ENCODE measurements around the gene OLA1.

OLA1 gene

DNA sequence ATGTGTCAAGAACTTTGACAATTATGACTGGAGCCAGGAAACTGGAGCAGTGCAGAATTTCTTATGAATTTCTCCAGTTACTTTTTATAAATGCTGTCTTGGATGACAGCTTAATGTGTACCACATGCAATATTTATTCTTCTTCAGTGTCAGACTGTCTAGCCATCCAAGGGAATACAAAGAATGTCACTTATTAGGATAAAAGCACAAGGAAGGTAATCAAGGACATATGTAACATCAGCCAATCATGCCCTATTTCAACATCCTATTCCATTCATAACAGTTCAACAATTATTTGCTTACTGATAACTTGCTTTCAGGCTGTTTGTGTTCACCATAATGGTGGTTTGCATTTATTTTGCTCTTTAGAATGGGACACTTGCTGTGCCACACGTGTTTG, 139.8 kb downstream of the OLA1 start:
- DNase-seq, result no peak

DNA sequence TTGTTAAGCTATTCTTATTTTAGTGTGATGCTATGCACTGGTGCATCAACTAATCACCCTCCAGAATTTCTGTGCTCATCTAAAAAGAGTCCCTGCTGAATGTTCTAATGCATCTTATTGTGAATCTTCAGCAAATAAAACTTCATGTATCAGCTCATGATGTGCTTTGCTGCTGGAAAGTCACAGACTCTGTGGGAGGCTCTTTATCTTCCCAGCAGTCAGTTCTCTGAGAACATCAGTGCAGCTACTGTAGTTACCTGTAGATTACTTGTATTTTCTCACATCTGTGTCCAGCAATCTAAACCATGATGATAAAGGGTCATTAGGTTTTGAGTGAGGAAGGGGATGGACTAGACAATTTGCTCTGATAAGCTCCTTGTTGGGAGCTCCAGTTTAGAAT, 141.6 kb downstream of the OLA1 start:
- DNase-seq, result no peak

DNA sequence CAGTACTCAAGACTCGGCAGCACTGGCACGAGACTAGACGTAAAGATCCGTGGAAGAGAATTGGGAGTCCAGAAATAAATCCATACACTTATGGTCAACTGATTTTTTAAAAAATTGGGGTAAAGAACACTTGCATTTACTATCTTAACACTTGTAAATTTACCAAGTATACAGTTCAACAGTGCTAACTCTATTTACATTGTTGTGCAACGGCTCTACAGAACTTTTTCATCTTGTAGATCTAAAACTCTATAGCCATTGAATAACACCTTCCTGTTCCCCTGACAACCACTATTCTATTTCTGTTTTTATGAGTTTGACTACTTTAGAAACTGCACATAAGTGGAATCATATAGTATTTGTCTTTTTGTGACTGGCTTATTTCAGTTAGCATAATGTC, 153.8 kb downstream of the OLA1 start:
- DNase-seq, result no peak

DNA sequence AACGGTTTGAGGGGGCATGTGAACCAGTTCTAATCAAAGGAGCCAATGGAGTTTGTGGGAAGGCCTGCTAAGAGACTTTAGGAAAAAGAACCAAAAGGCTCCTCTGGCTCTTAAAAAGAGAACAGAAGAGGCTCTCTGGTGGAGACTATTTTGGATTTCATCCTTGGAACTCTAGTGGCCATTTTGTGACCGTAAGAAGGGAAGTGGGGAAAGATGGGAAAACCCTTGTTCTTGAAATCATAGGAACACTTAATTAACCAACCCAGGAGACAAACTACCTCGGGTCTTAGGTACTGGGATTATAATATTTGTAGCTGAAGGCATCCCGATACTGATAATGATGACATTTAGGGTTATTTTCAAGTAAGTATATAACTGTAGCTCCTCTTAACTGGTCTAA, 157.9 kb downstream of the OLA1 start:
- DNase-seq, result no peak

DNA sequence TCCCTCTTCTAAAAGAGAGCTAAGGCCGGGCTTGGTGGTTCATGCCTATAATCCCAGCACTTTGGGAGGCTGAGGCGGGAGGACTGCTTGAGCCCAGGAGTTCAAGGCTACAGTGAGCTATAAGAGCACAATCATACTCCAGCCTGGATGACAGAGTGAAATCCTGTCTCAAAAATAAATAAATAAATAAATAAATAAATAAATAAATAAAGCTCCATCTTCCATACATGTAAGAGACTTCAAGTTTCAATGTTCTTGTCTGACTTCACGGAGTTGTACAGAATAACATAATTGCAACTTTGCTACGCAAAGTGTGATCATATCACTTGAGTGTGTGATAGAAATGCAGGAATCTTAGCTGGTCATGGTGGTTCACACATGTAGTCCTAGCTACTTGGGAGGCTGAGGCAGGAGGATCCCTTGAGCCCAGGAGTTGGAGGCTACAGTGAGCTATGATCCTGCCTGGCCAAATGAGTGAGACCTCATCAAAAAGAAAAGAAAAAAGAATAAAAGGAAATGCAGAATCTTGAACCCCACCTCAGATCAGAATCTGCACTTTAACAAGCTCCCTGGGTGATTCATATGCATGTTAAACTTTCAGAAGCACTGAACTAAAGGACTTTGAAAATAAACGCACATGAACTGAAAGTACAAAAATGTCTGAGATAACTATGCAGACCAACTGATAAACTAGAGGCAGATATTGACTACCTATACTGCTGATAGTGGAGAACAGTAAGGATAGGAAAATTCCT, 159.4 kb downstream of the OLA1 start:
- DNase-seq, result no peak

DNA sequence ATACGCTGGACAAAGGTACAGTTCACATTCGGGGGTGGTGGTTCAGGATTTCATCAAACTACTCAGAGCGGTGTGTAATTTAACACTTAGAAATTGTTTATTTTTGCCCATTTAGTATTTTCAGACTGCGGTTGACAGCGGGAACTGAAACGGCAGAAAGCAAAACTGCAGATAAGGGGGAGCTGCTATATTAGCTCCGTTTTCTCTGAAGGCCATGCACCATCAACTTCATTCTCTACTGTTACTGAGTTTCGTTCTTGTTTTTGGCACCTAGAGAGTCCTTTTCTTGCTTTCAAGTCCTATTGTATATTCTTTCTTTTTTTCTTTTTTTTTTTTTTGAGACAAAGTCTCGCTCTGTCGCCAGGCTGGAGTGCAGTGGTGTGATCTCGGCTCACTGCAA, 161.6 kb downstream of the OLA1 start:
- no peak for DNase-seq

DNA sequence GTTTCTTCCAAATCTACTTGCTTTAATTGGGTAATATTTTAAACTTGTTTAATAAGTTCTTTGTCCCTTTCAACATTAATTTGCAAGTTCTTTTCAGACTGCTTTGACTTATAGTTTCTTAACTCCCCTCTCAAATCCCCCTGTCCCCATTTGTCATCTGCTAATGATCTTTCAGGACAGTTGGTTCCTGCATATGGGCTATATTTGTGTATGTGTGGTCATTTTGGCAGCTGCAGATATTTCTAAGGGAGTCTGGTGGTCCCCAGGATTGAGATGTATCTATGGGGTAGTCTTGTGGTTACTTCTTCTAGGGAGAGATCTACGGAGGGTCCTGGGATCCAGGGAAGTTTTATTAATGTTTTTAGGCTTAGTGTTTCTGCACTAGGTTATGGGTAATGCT, 162.6 kb downstream of the OLA1 start:
- DNase-seq, result no peak

DNA sequence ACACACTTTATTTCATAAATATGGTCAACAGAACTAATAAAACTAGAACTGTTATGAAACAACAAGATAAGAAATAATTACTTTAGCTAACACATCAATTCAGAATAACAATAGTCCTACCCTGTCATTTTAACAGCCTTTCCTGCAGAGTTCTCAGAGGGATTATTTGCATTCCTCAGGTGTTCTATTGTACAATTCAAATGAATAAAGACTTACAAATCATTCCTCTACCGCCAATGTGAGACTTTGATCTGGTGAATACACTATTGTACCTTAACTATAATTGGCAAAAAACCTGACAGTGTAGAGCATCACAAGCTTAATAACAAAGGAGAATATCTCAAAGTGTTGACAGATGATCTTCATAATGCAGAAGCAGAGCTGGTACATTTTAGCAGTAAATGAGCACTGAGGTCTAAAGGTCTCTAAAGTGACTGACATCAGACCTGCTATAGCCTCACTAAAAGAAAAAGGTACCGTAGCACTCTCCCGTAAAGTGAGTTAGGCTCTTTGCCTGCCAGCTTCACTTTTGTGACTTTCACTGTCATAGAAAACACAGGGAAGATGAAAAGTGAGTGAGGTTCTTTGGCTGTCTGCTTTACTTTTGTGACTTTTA, 164.4 kb downstream of the OLA1 start:
- no peak for DNase-seq

DNA sequence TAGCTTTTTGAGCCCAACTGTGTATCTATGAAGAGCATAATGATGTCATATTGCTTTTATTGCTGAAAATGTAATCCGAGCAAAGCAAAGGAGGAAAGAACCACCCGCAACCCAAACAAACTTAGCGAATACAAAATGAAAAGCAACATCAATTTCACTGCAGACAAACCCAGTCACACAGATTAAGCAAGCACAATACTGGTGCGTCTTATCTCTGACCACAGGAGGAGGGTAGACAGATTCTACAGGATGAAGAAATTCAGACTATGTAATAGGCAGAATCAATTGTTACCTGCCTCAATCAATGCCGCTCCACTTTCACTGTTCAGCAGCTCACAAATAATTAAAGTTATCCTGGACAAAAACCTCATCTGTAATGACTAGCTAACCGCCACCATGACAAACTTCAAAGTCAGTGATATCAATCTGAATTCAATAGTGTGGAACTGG, 167.6 kb downstream of the OLA1 start:
- DNase-seq, result no peak

DNA sequence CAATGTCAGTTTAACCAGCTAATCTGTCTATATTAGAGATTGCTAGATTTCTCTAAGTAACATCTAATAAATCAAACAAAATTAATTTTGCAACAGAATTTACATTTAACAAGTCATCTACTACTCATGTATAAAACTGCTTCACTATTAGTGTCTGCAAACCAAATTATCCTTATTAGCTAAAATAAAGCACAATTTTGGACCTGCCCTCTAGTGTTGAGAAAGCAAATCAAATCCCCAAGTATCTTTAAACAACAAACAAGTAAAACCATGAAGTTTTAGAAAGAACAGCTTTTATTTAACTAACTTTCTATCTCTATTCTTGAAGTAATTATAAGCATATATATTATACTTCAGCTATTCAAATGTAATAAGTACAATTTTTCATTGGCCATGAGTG, 170.1 kb downstream of the OLA1 start:
- no peak for DNase-seq

DNA sequence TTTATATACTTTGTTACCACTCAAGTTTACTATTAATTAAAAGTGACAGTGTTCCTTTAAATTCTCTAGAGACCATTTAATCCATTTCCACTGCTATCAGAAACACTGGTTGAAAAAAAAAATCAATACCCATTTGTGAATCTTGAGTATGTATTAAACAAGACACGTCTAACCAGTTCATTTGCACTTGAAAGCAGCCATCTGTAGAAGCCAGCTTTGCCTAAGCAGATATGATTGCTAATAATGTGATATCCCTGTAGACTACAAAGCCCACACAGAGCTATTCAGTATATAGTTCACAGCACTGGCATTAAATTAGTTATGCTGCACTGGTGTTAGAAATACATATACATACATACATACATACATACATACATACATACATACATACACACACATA, 171.4 kb downstream of the OLA1 start:
- DNase-seq, result no peak

DNA sequence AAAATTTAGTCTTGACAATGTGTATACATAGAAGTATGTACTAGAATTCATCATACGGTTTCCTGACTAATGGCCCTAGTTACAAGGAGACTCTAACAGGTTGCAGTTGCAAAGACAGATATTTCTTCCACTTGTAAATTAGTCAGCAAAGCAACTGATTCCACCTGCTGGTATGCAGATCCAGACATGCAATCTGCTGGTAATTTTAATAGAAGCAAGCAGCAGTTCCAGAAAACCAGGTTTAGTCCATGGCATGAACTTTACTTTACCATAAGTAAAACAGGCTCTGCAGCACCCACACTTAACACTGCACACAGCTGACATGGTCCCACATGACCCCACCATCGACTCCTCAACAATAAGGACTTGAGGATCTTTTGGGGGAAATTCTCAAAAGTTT, 172.3 kb downstream of the OLA1 start:
- no peak for DNase-seq

DNA sequence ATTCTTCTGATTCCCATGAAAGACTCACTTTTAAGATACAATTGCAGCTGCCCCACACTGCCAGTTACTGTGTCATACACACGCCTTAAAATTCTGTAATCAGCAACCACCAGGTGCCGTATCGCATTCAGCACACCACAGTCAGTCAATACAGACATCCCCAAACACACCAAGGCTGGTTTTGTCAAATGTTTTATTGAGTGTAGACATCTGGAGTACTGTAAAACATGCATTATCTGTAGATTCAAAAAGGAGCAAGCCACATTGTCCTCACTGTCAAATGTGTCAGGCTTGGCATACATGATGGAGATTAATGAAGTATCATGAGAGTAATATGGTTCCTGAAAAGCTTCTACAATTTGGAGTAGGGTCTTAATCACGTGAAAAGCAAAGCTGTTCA, 173.5 kb downstream of the OLA1 start:
- no peak for DNase-seq

DNA sequence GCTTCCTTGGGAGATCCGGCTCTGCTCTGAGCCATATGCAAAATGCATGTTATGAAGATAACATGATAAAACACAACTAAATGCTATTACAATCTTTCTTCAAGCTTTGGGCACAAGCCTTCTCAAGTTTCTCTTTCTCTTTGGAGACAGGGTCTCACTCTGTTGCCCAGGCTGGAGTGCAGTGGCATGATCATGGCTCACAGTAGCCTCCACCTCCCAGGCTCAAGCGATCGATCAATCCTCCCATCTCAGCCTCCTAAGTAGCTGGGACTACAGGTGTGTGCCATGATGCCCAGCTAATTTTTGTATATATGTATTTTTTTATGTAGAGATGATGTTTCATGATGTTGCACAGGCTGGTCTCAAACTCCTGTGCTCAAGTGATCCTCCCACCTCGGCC, 175.5 kb downstream of the OLA1 start:
- no peak for DNase-seq

DNA sequence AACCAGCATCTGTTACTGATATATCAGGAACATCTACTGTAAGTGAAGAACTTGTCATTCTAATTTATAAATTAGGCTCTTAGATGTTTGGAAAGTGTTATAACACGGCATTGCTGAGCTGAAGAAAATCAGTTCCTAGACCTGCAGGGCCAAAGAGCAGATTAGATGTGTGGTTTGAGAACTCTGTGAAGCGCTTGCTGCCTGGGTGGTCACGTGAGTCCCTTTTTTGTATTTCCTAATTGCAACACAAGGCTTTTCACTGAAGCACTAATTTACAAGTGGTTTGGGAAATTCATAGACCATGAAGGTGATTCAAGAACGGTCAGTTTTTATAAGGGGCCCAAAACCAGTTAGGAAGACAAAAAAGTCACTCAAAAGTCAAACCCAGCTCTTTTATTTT, 176.3 kb downstream of the OLA1 start:
- DNase-seq, result no peak

DNA sequence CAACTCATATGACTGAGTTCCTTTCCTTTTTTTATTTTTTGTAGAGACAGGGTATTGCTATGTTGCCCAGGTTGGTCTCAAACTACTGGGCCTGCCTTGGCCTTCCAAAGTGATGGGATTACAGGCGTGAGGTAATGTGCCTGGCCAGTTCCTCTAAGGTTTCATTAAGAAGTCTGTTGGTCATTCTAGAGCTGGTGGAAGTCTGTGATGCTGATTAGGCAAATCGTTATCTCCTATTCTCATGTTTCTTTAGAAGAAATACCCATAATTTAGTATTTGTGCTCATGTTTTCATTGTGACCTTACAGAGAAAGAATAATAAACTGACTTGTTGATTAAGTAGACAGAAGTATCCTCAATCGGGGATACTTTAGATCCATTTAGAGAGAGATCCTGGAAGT, 177.0 kb downstream of the OLA1 start:
- no peak for DNase-seq

DNA sequence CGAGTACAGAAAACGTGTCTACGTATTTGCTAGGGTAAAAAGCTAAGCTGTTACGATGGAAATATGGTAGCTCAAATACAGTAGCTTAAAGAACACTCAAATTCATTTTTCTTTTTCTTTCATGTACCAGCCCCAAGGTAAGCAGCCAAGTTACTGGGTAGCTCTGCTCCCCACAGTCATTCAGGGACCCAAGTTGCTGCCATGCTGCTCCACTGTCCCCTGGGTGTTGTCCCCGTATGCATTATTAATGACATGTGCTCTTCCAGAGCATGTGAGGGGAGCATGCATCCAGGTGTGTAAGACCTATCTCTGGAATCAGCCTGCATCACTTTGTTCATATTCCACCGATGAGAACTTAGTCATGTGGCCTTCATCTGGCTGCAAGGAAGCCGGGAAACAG, 178.1 kb downstream of the OLA1 start:
- no peak for DNase-seq

DNA sequence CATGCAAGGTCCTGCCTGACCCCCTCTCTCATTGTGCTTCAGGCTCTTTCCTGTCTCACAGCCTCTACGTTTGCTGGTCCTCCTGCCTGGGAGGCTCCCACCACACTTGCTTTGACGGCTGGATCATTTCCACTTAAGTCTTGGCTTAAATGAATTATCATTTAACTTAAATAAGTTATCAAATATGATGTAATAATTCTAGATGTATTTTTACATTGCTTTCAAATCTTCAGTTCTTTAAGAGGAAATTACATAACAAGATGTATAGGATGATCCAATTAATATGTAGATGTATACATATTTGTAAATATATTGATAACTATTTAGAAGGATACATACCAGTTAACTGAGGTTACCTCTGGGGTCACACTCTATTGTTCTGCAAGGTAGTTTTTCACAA, 180.5 kb downstream of the OLA1 start:
- DNase-seq, result no peak

DNA sequence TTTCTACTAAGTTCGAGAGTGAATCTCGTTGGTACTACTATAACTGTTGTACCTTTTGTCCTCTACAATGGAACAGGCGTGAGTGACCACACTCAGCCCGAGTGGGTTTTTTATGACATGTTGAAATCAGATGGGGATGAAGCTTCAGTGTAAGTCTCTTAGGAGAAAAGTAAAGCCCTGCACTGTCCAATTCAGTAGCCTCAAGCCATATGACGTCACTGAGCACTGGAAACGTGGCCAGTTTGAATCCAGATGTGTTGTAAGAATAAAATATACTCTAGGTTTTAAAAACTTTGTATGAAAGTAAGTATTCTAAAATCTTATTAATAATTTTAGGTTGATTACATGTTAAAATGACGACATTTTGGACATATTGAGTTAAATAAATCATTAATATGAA, 181.5 kb downstream of the OLA1 start:
- no peak for DNase-seq

DNA sequence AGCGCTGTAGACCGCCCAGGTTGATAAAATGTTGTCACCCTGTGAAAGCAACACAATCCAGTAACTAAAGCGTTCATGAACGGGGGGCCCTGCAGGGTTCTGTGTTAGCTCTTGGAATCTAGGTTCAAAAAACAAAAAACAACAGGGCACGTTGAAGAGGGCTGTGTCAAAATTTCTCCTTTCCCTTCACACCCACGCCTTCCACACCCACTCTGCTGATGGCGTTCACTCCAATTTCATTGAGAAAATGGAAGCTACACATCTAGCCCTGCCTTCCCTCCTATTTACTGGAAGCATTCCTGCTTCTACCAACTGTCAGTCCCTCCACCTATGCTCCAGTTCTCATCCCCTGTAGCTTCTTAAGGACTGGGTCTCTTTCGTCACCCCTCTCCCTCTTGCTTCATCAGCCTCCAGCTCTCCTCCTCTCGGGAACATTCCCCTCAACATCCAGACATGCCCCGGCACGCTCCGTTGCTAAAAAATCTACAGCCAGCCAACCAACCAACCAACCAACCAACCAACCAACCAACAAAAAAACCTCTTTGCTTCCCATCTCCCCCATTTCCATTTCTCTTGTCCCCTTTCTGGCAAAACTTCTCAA, 184.7 kb downstream of the OLA1 start:
- DNase-seq, result no peak

DNA sequence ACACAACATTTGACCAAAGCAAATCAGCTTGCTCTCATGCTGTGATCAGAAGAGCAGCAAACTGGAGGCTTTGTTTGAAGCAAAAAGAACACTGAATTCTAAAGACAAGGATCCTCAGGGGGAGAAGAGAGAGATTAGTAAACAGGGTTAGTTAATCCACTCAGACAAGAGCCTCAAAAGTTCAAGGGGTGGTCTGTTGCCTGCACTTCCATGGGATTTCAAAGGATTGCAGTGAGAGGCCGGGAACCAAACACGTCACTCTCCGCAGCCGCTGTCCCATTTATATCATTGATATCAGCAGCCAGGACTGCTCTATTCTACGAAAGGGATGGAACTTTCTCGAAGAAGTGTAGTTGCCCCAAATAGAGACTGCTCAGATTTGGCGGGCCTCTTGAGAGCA, 185.4 kb downstream of the OLA1 start:
- no peak for DNase-seq

DNA sequence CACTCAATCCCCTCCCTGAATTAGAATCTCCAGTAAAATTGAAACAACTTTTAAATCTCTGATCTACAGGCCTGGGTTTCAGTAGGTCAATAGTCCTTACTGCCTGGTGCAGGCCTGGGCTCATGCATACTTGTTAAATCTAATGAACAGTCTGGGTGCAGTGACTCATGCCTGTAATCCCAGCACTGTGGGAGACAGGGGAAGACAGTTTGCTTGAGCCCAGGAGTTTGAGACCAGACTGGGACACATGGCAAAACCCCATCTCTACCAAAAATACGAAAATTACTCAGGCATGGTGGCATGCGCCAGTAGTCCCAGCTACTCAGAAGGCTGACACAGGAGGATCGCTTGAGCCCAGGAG, 188.5 kb downstream of the OLA1 start:
- DNase-seq, result no peak

DNA sequence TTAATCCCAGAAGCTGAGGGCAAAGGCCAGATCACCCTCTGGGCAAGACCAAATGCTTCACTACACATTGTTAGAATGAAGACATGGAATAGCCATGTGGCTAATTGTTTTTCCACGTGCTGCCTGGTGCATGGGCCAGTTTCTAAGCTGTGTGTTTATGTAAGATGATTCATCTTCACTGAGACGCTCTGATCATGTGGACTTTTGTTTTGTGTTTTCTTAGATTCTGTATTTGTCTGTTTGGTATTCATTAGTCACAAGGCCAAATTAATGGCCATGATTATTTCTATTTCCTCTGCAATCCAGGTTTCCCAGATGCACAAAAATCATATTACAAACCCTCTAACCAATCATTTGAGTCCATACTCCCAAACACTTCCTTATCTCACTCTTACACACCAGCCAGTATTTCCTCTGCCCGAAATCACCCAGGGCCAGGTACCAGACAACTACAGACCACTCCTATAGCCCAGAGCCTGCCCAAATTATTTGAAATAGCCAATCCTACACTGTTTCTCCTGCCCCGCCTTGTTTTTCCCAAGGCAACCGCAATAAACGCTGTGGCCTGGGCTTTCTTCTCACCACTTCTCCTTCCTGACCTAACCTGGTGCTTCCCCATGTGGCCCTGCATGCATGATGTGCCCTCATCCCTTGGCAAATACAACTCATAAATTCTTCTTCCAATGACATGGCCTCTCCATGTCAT, 189.0 kb downstream of the OLA1 start:
- no peak for DNase-seq

DNA sequence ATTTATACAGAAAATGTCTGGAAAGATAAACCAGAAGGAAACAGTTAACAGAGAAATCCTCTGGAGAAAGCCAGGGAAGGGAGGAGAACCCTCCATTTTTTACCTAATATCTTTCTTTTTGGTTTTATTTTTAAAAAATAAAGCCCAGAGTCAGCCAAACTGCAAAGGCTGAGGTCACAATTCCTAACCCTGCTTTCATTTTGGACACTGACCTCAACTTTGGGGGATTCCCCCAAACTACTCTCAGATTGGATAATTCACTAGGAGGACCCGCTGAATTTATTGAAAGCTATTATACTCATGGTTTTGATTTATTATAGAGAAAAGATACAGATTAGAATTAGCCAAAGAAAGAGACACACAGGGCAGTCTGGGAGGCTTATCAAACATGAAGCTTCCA, 189.9 kb downstream of the OLA1 start:
- DNase-seq, result no peak
